Epidermal melanocyte (primary cell): Measurements from ENCODE around the gene GNG4.
"Not testable (repeated sequence)": the region's sequence is repeated elsewhere in the genome, so short reads cannot be mapped to it uniquely, and the experiment has no call there.

Experiments
- DNase-seq: peaks from one replicate; pipeline ENCODE4 v3.0.0; 2011; ENCODE audit warnings: low spot score; ENCODE audit not compliant: insufficient read length

GNG4 gene

GRCh38 chr1:235625831-235626230 lies 23.8 kb downstream of the GNG4 start:
- no peak for DNase-seq

- no peak for DNase-seq
Measured at GRCh38 chr1:235625340-235625739, 24.2 kb downstream of the GNG4 start.

DNA sequence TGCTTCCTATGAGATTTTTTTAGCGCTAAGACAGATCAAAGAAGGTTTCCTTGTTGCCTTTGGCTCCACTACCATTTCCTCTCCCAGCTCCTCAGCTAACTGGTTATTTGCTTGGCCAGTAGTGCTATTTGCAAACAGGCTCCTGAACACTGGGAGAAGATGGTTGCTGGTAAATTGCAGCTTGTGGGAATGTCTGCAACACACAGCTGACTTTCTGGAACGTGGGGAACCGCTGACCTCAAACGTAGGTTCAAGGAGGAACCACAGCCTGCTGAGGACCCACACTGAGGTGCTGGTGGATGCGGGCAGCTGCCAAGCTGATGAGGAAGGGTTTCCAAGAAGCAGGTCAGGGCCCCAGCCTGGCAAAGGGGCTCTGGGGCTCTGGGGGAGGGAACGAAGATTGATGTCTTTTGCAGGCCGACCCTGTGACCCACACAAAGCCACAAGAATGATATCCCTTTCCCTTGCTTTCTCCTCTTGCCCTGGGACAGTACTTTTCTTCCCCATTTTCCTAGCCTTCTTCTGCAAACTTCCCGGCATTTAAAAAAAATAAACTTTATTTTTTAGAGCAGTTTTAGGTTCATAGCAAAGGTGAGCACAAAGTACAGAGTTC lies 24.8 kb downstream of the GNG4 start:
- no peak for DNase-seq

DNA sequence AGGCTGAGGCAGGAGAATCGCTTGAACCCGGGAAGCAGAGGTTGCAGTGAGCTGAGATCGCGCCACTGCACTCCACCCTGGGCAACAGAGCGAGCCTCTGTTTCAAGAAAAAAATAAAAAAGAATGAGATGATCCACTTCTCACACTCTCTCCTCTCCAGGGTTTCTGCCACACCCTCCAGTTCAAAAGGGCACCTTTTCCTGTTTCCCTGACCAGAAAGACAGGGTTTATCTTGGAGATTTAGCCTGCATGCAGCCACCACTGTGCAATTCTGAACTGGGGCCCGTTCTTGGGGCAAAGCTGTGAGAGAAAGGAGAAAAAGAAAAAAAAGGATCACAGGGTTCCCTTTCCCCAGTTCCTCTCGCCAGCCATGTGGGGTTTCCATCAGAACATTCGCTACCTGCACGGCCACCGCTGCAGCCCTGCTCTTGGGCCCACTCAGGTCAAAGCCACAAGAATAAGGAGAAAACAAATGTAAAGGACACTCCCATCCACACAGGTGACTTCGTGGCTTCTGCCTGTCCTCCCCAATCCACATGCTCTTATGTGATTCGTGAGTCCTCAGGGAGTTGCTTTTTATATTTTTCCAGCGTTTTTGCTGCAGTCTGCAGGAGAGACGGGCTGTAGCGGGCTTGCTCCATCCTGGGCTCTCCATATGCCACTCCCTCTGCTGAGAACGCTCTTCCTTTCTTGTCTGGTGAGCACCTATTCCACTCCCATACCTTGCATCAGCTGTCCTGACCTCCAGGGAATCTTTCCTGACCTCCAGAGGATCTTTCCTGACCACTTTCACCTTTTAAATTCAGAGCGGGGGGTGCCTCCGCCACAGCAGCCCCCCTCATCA lies 26.4 kb downstream of the GNG4 start:
- no peak for DNase-seq

GRCh38 chr1:235619149-235619548 lies 30.4 kb downstream of the GNG4 start:
- DNase-seq: not testable (repeated sequence)

DNA sequence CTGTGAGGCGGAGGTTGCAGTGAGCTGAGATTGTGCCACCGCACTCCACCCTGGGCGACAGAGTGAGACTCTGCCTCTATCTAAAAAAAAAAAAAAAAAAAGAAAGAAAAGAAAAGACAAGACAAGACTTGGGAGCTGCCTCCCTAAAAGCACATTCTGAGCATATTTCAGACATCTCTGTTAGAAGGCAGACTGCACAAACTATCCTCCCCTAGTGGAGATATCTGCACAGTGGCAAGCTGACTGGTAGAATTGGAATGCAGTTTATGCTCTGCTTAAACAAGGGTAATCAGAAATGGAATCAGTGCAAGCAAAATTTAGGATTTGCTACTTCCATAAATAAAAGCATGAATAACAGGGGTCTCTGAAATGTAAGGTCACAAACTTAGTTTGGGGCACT lies 31.8 kb downstream of the GNG4 start:
- DNase-seq: peak; percentile 44

GRCh38 chr1:235617140-235617539 lies 32.4 kb downstream of the GNG4 start:
- no peak for DNase-seq

- DNase-seq: no peak
Measured at GRCh38 chr1:235614442-235614954, 35.1 kb downstream of the GNG4 start.

DNA sequence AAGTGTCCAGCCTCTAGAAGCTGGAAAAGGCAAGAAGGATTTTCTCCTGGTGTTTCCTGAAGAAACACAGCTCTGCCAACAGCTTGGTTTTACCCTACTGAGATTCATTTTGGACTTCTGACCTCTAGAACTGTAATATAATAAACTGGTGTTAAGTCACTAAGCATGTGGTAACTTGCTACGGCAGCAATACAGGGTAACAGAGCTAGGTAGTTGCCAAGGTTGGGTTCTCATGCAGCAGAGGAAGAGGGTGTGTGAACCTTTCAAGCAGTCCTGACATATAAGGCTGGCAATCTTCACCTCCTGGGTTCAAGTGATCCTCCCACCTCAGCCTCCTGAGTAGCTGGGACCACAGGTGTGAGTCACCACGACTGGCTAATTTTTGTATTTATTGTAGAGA lies 36.0 kb downstream of the GNG4 start:
- no peak for DNase-seq

GRCh38 chr1:235612761-235613160 lies 36.8 kb downstream of the GNG4 start:
- DNase-seq: no peak

GRCh38 chr1:235610157-235610556 lies 39.4 kb downstream of the GNG4 start:
- no peak for DNase-seq

DNA sequence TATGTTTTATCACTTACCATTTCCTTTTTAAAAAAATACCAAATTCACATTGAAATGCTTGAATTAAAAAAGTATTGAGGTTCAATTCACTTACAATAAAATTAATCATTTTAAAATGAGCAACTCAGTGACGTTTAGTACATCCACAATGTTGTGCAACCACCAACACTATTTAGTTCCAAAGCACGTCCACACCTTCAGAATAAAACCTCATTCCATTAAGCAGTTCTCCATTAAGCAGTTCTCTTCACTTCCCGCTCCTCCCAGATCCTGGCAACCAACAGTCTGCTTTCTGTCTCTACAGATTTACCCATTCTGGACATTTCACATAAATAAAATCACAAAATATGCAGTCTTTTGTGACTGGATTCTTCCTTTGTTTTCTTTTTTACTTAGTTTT lies 41.3 kb downstream of the GNG4 start:
- DNase-seq: no peak

DNA sequence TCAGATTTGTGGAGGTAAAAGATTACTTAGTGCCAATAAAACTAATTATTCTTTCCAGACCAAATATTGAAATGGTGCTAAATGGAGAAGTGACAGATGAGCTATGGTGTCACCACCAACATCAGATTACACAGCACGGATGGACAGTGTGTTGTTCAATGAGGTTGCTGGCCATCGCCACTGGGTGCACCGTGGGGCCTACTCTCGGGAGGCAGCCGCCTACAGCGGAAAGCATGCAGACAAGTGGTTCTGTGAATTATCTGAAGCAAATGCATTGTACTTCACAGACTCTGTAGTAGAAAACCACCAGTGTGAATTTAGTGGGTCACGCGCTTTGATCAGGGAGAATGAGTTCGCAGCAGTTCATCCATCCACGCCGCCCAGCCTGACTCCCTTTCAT lies 42.3 kb downstream of the GNG4 start:
- no peak for DNase-seq

DNA sequence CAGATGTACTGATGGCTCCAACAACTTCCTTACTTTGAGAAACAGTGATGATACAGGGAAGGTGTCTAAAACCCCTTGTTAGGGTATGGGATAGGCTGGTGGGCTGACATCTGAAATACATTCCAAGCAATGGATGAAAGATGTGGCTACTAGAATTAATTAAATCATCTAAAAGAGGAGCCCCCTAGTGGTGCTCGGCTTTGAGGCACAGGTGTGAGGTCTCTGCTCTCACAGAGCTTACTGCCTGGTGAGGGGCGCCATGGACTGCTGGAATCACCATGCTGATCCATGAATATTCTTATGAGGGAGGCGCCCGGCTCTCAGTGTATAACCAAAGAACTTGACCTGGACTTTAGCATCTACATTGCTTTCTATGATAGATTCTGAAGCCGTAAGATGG lies 48.5 kb downstream of the GNG4 start:
- DNase-seq: no peak

GRCh38 chr1:235599536-235599935 lies 50.0 kb downstream of the GNG4 start:
- DNase-seq: no peak

- DNase-seq: no peak
Measured at GRCh38 chr1:235597867-235598553, 51.6 kb downstream of the GNG4 start.

DNA sequence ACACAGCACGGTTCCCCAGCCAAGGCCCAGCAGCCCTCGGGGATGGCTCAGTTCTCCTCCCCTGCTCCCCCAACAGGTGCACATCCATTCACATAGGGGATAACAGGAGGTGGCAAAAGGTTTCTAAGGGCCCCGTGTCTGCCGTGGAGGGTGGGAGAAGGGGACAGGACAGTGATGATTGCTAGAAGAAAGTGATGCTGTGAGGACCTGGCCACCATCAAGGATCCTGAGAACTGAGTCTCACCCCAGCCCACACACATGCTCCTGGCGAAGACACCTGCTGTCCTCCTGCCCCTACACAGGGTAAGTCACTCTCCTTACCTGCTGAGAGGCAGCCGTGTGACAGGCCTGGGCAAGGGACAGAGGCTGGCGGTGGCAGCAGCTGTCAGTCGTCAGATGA lies 54.5 kb downstream of the GNG4 start:
- DNase-seq: no peak

DNA sequence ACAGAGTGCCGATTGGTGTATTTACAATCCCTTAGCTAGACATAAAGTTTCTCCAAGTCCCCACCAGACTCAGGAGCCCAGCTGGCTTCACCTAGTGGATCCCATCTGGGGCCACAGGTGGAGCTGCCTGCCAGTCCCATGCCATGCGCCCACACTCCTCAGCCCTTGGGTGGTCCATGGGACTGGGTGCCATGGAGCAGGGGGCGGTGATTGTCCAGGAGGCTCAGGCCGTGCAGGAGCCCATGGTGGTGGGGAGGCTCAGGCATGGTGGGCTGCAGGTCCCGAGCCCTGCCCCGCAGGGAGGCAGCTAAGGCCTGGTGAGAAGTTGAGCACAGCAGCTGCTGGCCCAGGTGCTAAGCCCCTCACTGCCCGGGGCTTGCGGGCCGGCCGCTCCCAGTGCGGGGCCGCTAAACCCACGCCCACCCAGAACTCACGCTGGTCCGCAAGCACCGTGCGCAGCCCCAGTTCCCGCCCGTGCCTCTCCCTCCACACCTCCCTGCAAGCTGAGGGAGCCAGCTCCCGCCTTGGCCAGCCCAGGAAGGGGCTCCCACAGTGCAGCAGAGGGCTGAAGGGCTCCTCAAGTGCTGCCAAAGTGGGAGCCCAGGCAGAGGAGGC lies 55.2 kb downstream of the GNG4 start:
- DNase-seq: not testable (repeated sequence)

DNA sequence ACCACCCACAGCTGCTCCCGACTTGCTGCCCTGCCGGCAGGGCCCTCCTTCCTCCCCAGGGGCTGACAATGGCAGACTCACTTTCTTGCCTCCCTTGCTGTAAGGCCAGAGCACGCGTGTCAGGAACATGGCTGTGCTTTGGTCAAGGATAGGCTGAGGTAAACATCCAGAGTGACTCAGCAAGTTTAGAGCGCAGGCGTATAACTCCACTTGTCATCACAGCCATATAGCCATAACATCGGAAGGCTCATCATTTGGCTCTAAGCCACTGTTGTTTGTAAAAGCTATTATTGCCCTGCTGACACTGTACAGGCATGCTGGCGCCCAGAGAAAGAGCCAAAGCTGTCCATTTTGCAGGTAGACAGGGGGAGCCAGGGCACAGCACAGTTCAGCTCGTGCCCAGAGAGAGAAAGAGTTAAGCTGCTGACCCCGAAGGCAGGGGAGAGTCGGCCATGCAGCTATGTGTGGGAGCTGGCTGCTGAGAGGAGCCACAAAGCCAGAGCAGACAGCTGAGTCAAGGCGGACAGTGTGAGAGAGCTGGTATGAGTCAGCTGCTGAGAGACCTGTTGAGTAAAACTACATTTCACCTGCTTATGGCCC lies 60.6 kb downstream of the GNG4 start:
- no peak for DNase-seq

- no peak for DNase-seq
Measured at GRCh38 chr1:235588156-235588555, 61.4 kb downstream of the GNG4 start.

- DNase-seq: no peak
Measured at GRCh38 chr1:235586992-235587391, 62.6 kb downstream of the GNG4 start.
